ENCODE data around the gene SYNE1. TPM values are rescaled to one million over a fixed set of nuclear protein-coding genes. Genes with fewer than 3 reads are reported as not detected.

Gene SYNE1
- total RNA-seq, 2 experiments from 2014 or later, result 29.5 to 35.1 TPM

DNA sequence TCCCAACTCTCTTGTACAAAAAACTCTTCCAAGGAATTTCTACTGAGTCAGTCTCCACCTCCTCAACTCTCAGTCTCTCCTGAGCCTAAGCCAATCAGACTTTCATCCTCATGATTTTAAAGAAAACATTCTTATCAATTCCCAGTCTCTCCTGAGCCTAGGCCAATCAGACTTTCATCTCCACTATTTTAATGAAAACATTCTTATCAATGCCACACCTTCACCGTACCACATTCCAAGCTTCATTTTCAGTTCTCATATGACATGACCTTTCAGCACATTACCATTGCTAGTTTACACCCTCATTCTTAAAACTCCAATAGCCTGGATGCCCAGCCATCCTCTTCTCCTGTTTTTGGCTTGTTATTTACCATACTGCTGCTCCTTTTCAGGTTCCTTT is 42.5 kb downstream of the SYNE1 start:
- Mint-ChIP-seq H3K27me3 (no peaks in the 10 kb centered on the region), H3K4me1 (ENCODE audit: low read depth) (no peaks in the 10 kb centered on the region), H3K27ac (no peak overlapping the region), H3K9me3 (no peaks in the 10 kb centered on the region), H3K36me3 (ENCODE audit: low read depth) (no peaks in the 10 kb centered on the region), H3K4me3 (no peak overlapping the region)
- DNase-seq (no peak), ATAC-seq (no peak)
- POLR2A ChIA-PET, result no interaction called here
- TF ChIP-seq, protein P1, sequence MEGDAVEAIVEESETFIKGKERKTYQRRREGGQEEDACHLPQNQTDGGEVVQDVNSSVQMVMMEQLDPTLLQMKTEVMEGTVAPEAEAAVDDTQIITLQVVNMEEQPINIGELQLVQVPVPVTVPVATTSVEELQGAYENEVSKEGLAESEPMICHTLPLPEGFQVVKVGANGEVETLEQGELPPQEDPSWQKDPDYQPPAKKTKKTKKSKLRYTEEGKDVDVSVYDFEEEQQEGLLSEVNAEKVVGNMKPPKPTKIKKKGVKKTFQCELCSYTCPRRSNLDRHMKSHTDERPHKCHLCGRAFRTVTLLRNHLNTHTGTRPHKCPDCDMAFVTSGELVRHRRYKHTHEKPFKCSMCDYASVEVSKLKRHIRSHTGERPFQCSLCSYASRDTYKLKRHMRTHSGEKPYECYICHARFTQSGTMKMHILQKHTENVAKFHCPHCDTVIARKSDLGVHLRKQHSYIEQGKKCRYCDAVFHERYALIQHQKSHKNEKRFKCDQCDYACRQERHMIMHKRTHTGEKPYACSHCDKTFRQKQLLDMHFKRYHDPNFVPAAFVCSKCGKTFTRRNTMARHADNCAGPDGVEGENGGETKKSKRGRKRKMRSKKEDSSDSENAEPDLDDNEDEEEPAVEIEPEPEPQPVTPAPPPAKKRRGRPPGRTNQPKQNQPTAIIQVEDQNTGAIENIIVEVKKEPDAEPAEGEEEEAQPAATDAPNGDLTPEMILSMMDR (IDR thresholded peaks at IDR 0.05), result no peak
- CTCF ChIA-PET, result no interaction called here
- intact Hi-C loops (cut with micrococcal nuclease), result no loop called here

DNA sequence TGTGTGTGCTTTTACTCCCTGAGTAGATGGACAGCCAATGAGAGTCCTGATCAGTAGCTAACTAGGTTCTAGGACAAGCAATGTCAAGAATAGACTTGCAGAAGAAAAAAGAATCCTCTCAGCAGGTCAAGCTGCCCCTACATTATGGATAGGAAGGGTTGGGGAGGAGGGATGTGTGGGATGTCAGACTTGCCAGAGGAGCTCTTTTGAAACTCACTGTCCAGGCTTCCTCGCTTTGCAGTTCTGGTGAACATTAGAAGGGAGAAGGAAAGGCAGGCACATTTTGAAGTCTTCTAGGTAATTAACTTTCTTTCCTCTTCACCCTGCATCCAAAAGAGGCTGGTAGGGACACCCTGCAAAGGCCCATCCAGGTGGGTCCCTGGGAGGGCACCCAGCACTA is 48.7 kb downstream of the SYNE1 start:
- no peak for ATAC-seq
- ChIA-PET CTCF (no interaction called here), POLR2A (no interaction called here)
- no peak overlapping the region for H3K4me3 Mint-ChIP-seq
- no peaks in the 10 kb centered on the region for H3K36me3 Mint-ChIP-seq (ENCODE audit: low read depth)
- no peak overlapping the region for H3K27ac Mint-ChIP-seq
- intact Hi-C loops (cut with micrococcal nuclease), result no loop called here
- no peaks in the 10 kb centered on the region for H3K27me3 Mint-ChIP-seq
- TF ChIP-seq, protein P1 (IDR thresholded peaks at IDR 0.05), result no peak
- DNase-seq, result no peak
- H3K9me3 Mint-ChIP-seq, result no peaks in the 10 kb centered on the region
- H3K4me1 Mint-ChIP-seq (ENCODE audit: low read depth), result no peaks in the 10 kb centered on the region

DNA sequence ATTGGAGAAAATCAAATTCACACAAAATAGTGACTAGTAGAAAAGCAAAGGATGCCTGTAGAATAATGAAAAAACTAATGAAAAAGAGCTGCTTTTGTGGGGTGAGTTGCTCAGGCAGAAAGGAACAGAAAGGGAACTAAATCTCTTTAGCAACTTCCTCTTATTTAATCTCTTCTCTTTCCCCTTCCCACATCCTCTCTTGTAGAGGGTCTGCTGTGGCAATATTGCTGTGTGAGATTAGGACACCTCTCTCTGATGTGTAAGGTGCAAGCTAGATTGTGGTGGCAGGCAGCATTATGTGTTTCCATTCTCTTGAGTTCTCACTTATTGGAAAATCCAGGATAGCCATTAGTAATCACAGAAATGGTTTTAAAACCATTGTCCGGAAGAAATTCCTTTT is 49.7 kb downstream of the SYNE1 start:
- CTCF ChIA-PET, result no interaction called here
- H3K4me3 Mint-ChIP-seq, result no peak overlapping the region
- POLR2A ChIA-PET, result no interaction called here
- H3K27ac Mint-ChIP-seq, result no peak overlapping the region
- no peaks in the 10 kb centered on the region for H3K27me3 Mint-ChIP-seq
- no peaks in the 10 kb centered on the region for H3K9me3 Mint-ChIP-seq
- H3K36me3 Mint-ChIP-seq (ENCODE audit: low read depth), result no peaks in the 10 kb centered on the region
- DNase-seq, result no peak
- TF ChIP-seq, protein P1 (IDR thresholded peaks at IDR 0.05), result no peak
- intact Hi-C loops (cut with micrococcal nuclease), result no loop called here
- H3K4me1 Mint-ChIP-seq (ENCODE audit: low read depth), result no peaks in the 10 kb centered on the region
- ATAC-seq, result no peak

DNA sequence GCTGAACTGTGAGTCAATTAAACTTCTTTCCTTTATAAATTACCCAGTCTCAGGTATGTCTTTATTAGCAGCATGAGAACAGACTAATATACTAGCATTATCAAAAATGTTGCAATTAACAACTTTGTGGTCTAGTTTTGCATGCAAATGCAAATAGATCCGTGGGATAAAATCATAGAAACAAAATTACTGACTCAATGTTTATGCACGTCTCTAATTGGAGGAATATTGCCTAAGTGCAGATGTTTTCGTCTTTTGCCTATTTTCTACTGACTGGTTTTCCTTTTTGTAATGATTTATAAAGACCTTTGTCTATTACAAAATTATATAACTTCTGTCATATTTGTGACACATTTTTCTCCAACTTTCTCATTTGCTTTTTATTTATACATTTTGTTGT is 51.9 kb downstream of the SYNE1 start:
- Mint-ChIP-seq H3K27ac (no peak overlapping the region), H3K4me1 (ENCODE audit: low read depth) (no peaks in the 10 kb centered on the region), H3K4me3 (no peak overlapping the region), H3K36me3 (ENCODE audit: low read depth) (no peaks in the 10 kb centered on the region), H3K27me3 (no peaks in the 10 kb centered on the region), H3K9me3 (no peaks in the 10 kb centered on the region)
- CTCF ChIA-PET, result no interaction called here
- no peak for ATAC-seq
- DNase-seq, result no peak
- TF ChIP-seq, protein P1 (IDR thresholded peaks at IDR 0.05), result no peak
- POLR2A ChIA-PET, result no interaction called here
- intact Hi-C loops (cut with micrococcal nuclease), result no loop called here

DNA sequence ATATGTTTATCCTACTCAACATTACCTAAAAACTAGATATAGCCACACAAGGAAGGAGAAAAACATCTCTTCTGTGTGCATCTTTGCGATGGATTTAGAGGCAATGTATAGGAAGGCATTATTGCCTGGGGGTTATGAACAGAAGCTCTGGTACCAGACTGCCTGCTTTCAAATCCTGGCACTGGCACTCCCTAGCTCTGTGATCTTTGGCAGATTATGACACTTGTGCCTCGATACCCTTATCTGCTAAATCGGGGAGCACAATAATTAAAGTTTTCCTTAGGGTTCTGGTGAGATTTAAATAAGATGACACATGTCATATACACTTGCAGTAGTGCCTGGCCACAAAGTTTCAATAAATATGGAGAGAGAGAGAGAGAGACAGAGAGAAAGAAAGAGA is 53.3 kb downstream of the SYNE1 start:
- CTCF ChIA-PET, result no interaction called here
- H3K4me3 Mint-ChIP-seq, result no peak overlapping the region

More for the DNA sequence above, 53.3 kb downstream of the SYNE1 start:
- H3K27me3 Mint-ChIP-seq, result no peaks in the 10 kb centered on the region
- POLR2A ChIA-PET, result no interaction called here
- no peaks in the 10 kb centered on the region for H3K36me3 Mint-ChIP-seq (ENCODE audit: low read depth)
- intact Hi-C loops (cut with micrococcal nuclease), result no loop called here
- no peak overlapping the region for H3K27ac Mint-ChIP-seq
- TF ChIP-seq, protein P1 (IDR thresholded peaks at IDR 0.05), result no peak
- no peak for ATAC-seq
- H3K9me3 Mint-ChIP-seq, result no peaks in the 10 kb centered on the region
- DNase-seq, result no peak
- no peaks in the 10 kb centered on the region for H3K4me1 Mint-ChIP-seq (ENCODE audit: low read depth)

Data from activated CD8-positive, alpha-beta T cell treated with anti-CD3 and anti-CD28 coated beads for 36 hours (primary cell).